Stomach (tissue), 9 donors: ENCODE measurements around the gene ATP8A1. TPM values are rescaled to one million over a fixed set of nuclear protein-coding genes. Genes with fewer than 3 reads are reported as not detected.

ENCODE experiments used
- DNase-seq, 2 donors: peaks; one replicate each; pipeline versions ENCODE4 v3.0.0 to v3.0.0-alpha.2; 2013 to 2019
- H3K27ac ChIP-seq, 5 donors: fragments of 200-600 bp in 4 of 5; sonication (generic) in 4 of 5; one replicate each; pipeline ENCODE4 v1.5.1; 2013 to 2019; ENCODE audit warnings: mild to moderate bottlenecking in 1 of 5, moderate library complexity in 1 of 5
- H3K27me3 ChIP-seq, 3 donors: fragments of 200-600 bp; sonication (generic); one replicate each; pipeline ENCODE4 v1.5.1; 2017 to 2019; ENCODE audit warnings: mixed run types in 1 of 3
- H3K36me3 ChIP-seq, 4 donors: fragments of 200-600 bp; sonication (generic); 1 replicate in 3 of 4; 2 replicates in 1 of 4; pipeline ENCODE4 v1.5.1; 2016 to 2019
- H3K4me1 ChIP-seq, 4 donors: fragments of 200-600 bp; sonication (generic); one replicate each; pipeline ENCODE4 v1.5.1; 2016 to 2019
- H3K4me3 ChIP-seq, 4 donors: fragments of 200-600 bp; sonication (generic) in 3 of 4; one replicate each; pipeline ENCODE4 v1.5.1; 2016 to 2019; ENCODE audit warnings: mild to moderate bottlenecking in 1 of 4
- H3K9me3 ChIP-seq, 4 donors: fragments of 200-600 bp; sonication (generic); one replicate each; pipeline ENCODE4 v1.5.1; 2016 to 2019
- CTCF ChIP-seq, 7 experiments: fragments of 450-650 bp in 4 of 7; fragments of 200-600 bp in 3 of 7; sonication (generic) in 3 of 7; IDR thresholded peaks; one replicate each; pipeline ENCODE4 v1.5.1; 2016 to 2019; ENCODE audit warnings: antibody characterized with exemption in 7 of 7, control low read depth in 2 of 7, mild to moderate bottlenecking in 1 of 7
- EP300 ChIP-seq: sonication (generic); formaldehyde crosslinking; IDR thresholded peaks from one replicate; pipeline ENCODE4 v1.6.1; 2017; ENCODE audit warnings: antibody characterized with exemption
- POLR2A ChIP-seq, 4 donors: fragments of 450-650 bp; IDR thresholded peaks; one replicate each; pipeline ENCODE4 v1.6.1; 2016; ENCODE audit warnings: antibody characterized with exemption in 4 of 4, control low read depth in 2 of 4, mild to moderate bottlenecking in 1 of 4, moderate library complexity in 1 of 4
- POLR2AphosphoS5 ChIP-seq, 3 donors: sonication (generic); formaldehyde crosslinking; IDR thresholded peaks; one replicate each; pipeline ENCODE4 v1.6.1; 2016; ENCODE audit warnings: antibody characterized with exemption in 3 of 3
- WGBS, 5 donors: extraction: QIAGEN DNeasy Blood & Tissue Kit in 3 of 5; methylation state at CpG; one replicate each; pipeline versions ENCODE4 v1.1.5 to v1.1.7; 2013 to 2018; 5-methylcytosine and 5-hydroxymethylcytosine counted together
- intact Hi-C: fragments of 100-400 bp; cut with DNase I; formaldehyde crosslinking; loops from one replicate; pipeline ENCODE4 v1.15.1; 2023; ENCODE audit warnings: low total_unique reads
- polyA plus RNA-seq, 3 donors: library from polyadenylated mRNA; stranded (reverse); fragments of 200-250 nt; gene quantifications; one replicate each; pipeline ENCODE4 v1.2.3, GENCODE V29; 2013
- total RNA-seq, 5 donors: library from RNA; depleted of rRNA; stranded (reverse); fragments of >200 nt; gene quantifications; one replicate each; pipeline versions ENCODE4 v1.1.0 to v1.2.3, GENCODE V29; 2014 to 2016
- donor health status: healthy with polysubstance abuse.
- donor health status: Bipolar disorder and iron deficiency.
- donor health status: healthy.

Gene ATP8A1
- total and polyA plus RNA-seq, 8 donors, result 2.6 to 104 (median 33.2) TPM

GRCh38 chr4:42361456-42361855, 295.4 kb downstream of the ATP8A1 start:
- intact Hi-C loops, result no loop called here
- no peak overlapping the region for H3K4me3 ChIP-seq
- WGBS, 5 donors, result 84 to 88% (median 87%) methylated on average over 6 to 8 of the region's 8 CpGs
- DNase-seq, result peak in 1 of 2 donors; percentile 26
- H3K36me3 ChIP-seq, result no peaks in the 10 kb centered on the region
- TF ChIP-seq POLR2A (IDR thresholded peaks at IDR 0.05) (no peak), EP300 (no peak), CTCF (IDR thresholded peaks at IDR 0.05) (no peak), POLR2AphosphoS5 (IDR thresholded peaks at IDR 0.05) (no peak)
- H3K27me3 ChIP-seq, result peaks cover 0 to 4% (median 0%) of the 10 kb centered on the region in 3 donors
- H3K9me3 ChIP-seq, result no peaks in the 10 kb centered on the region
- H3K4me1 ChIP-seq, result peaks cover 0 to 12% (median 0%) of the 10 kb centered on the region in 4 donors
- H3K27ac ChIP-seq, result no peak overlapping the region

GRCh38 chr4:42360256-42360669, 296.6 kb downstream of the ATP8A1 start:
- peaks cover 0 to 12% (median 0%) of the 10 kb centered on the region in 4 donors for H3K4me1 ChIP-seq
- no peaks in the 10 kb centered on the region for H3K36me3 ChIP-seq
- H3K4me3 ChIP-seq, result no peak overlapping the region
- H3K27me3 ChIP-seq, result peaks cover 0 to 4% (median 0%) of the 10 kb centered on the region in 3 donors
- WGBS, 5 donors, result 19 to 39% (median 28%) methylated on average over 2 of the region's 2 CpGs
- no peak overlapping the region for H3K27ac ChIP-seq
- H3K9me3 ChIP-seq, result no peaks in the 10 kb centered on the region
- DNase-seq, result peak in 1 of 2 donors; percentile 72
- TF ChIP-seq POLR2AphosphoS5 (IDR thresholded peaks at IDR 0.05), result no peak
- no peak for TF ChIP-seq CTCF (IDR thresholded peaks at IDR 0.05)
- TF ChIP-seq EP300, result no peak
- TF ChIP-seq POLR2A (IDR thresholded peaks at IDR 0.05), result no peak
- intact Hi-C loops, result no loop called here

- H3K9me3 ChIP-seq, result no peaks in the 10 kb centered on the region
- H3K27ac ChIP-seq, result no peak overlapping the region
- H3K4me1 ChIP-seq, result peaks cover 0 to 12% (median 0%) of the 10 kb centered on the region in 4 donors
- no peaks in the 10 kb centered on the region for H3K36me3 ChIP-seq
- 16 to 34% (median 25%) methylated on average over 5 of the region's 5 CpGs for WGBS, 5 donors
- peaks cover 0 to 4% (median 0%) of the 10 kb centered on the region in 3 donors for H3K27me3 ChIP-seq
- peak in 1 of 2 donors; percentile 65 for DNase-seq
- intact Hi-C loops, result no loop called here
- no peak for TF ChIP-seq CTCF (IDR thresholded peaks at IDR 0.05)
- no peak for TF ChIP-seq POLR2AphosphoS5 (IDR thresholded peaks at IDR 0.05)
- no peak for TF ChIP-seq POLR2A (IDR thresholded peaks at IDR 0.05)
- no peak for TF ChIP-seq EP300
- peak overlapping the region in 2 of 4 donors; percentile 14 to 19 for H3K4me3 ChIP-seq
These were observed 297.2 kb downstream of the ATP8A1 start for GRCh38 chr4:42359711-42360110.

Other genes with a start within 250 kb of the ATP8A1 start
- not detected for gene GRXCR1, start 235.6 kb upstream of the ATP8A1 start, total RNA-seq
- not detected for gene GRXCR1, start 235.6 kb upstream of the ATP8A1 start, polyA plus RNA-seq